HepG2 (cell line): Measurements from ENCODE around the gene DDX60. TPM values are rescaled to one million over a fixed set of nuclear protein-coding genes. Genes with fewer than 3 reads are reported as not detected.

Source experiments
- ATAC-seq: fragments of 200-7000 bp; cut with Tn5 transposase; 3 replicates; pipeline ENCODE4 v1.9.1; 2020; ENCODE audit warnings: mild to moderate bottlenecking, moderate library complexity
- BruUV-seq: library from RNA; stranded (reverse); fragments of 400-500 nt; replicated peaks from 2 replicates; lab custom pipeline; 2021; lab: Mats Ljungman, UMichigan
- CTCF ChIA-PET: fragments of 300-600 bp; formaldehyde crosslinking; extraction: SDS; loops from one replicate; lab custom pipeline; 2021; ENCODE audit warnings: low total read pairs, inconsistent platforms, low intra/inter-chr PET ratio; lab: Yijun Ruan, JAX
- POLR2A ChIA-PET: fragments of 350-600 bp; sonication (Branson Sonifier 250); formaldehyde crosslinking; loops from one replicate; lab custom pipeline; 2020; ENCODE audit warnings: antibody characterized with exemption, inconsistent platforms; lab: Yijun Ruan, JAX
- DNase-seq: peaks from one replicate; pipeline ENCODE4 v3.0.0-alpha.2; 2015; ENCODE audit warnings: low spot score
- FAIRE-seq: peaks from 3 replicates; lab custom pipeline; 2011; peaks lifted over from hg19 to GRCh38; lab: Jason Lieb, UNC
- H2AFZ ChIP-seq: one replicate; pipeline ENCODE4 v1.6.1; 2011; ENCODE audit warnings: low read length, inconsistent platforms
- H3K27ac ChIP-seq: fragments of 300-600 bp; 3 replicates; pipeline ENCODE4 v1.8.0; 2011; ENCODE audit warnings: mixed run types, mild to moderate bottlenecking, mixed read lengths, low read length, inconsistent platforms; ENCODE audit not compliant: insufficient read depth; ENCODE audit errors: extremely low read length
- H3K27me3 ChIP-seq, 2 experiments: fragments of 200-600 bp in 1 of 2; 2 replicates in 1 of 2; 3 replicates in 1 of 2; pipeline versions ENCODE4 v1.6.0 to v1.8.0; 2011; ENCODE audit warnings: low read length in 2 of 2, mild to moderate bottlenecking in 2 of 2, moderate library complexity in 2 of 2, inconsistent platforms in 1 of 2; ENCODE audit not compliant: insufficient read depth in 2 of 2, control insufficient read depth in 1 of 2
- H3K36me3 ChIP-seq, 2 experiments: fragments of 200-600 bp in 1 of 2; replicated peaks in 1 of 2; 2 replicates in 1 of 2; 3 replicates in 1 of 2; pipeline versions ENCODE4 v1.5.1 to v1.8.0; 2011; ENCODE audit warnings: low read length in 2 of 2, inconsistent platforms in 1 of 2; ENCODE audit not compliant: insufficient read depth in 2 of 2, control insufficient read depth in 1 of 2
- H3K4me1 ChIP-seq: 2 replicates; pipeline ENCODE4 v1.5.1; 2012; ENCODE audit warnings: low read length, inconsistent platforms; ENCODE audit not compliant: insufficient read depth
- H3K4me2 ChIP-seq: 2 replicates; pipeline ENCODE4 v1.6.0; 2011; ENCODE audit warnings: low read depth, low read length, inconsistent platforms
- H3K4me3 ChIP-seq, 3 experiments: fragments of 200-600 bp in 1 of 3; sonication (generic), shearing (Covaris generic) in 1 of 3; replicated peaks in 1 of 3; 2 replicates each; pipeline ENCODE4 v1.5.1; 2011 to 2016; ENCODE audit warnings: low read length in 3 of 3, inconsistent platforms in 2 of 3, low read depth in 2 of 3, mild to moderate bottlenecking in 2 of 3, control low read depth in 1 of 3, mixed read lengths in 1 of 3; ENCODE audit not compliant: insufficient read depth in 1 of 3
- H3K79me2 ChIP-seq: one replicate; pipeline ENCODE4 v1.6.1; 2011; ENCODE audit warnings: low read length, inconsistent platforms; ENCODE audit not compliant: insufficient read depth
- H3K9ac ChIP-seq: 2 replicates; pipeline ENCODE4 v1.6.0; 2011; ENCODE audit warnings: mild to moderate bottlenecking, low read depth, low read length, inconsistent platforms; ENCODE audit not compliant: insufficient read depth
- H3K9me3 ChIP-seq: 2 replicates; pipeline ENCODE4 v1.5.1; 2012; ENCODE audit warnings: mild to moderate bottlenecking, low read length
- H4K20me1 ChIP-seq: 2 replicates; pipeline ENCODE4 v1.6.0; 2011; ENCODE audit warnings: inconsistent platforms, mild to moderate bottlenecking, low read length, moderate library complexity; ENCODE audit not compliant: insufficient read depth
- ATAD3A ChIP-seq: sonication (generic); formaldehyde crosslinking; IDR thresholded peaks from 2 replicates; pipeline ENCODE4 v1.4.0; 2020; ENCODE audit warnings: missing genetic modification reagents
- HNRNPL ChIP-seq: fragments of 200-400 bp; formaldehyde crosslinking; IDR thresholded peaks from 2 replicates; pipeline ENCODE4 v1.6.1; 2017; ENCODE audit warnings: mild to moderate bottlenecking, low read depth, low read length
- KDM3A ChIP-seq: IDR thresholded peaks from 2 replicates; pipeline ENCODE4 v1.6.1; 2018; ENCODE audit warnings: low read depth, missing compliant biosample characterization
- MYNN ChIP-seq: sonication (generic); formaldehyde crosslinking; IDR thresholded peaks from 2 replicates; pipeline ENCODE4 v1.4.0; 2020; ENCODE audit warnings: mild to moderate bottlenecking, low read depth, missing genetic modification reagents
- PCBP2 ChIP-seq: fragments of 200-400 bp; formaldehyde crosslinking; optimal IDR thresholded peaks from 2 replicates; pipeline ENCODE3; 2018; ENCODE audit warnings: low read length, low read depth; ENCODE audit not compliant: poor library complexity, severe bottlenecking
- RBM22 ChIP-seq: fragments of 200-400 bp; formaldehyde crosslinking; optimal IDR thresholded peaks from 2 replicates; pipeline ENCODE3; 2017; ENCODE audit warnings: mild to moderate bottlenecking, low read length, moderate library complexity
- STAG1 ChIP-seq: sonication (generic); formaldehyde crosslinking; IDR thresholded peaks from 2 replicates; pipeline ENCODE4 v1.4.0; 2020; ENCODE audit warnings: missing genetic modification reagents
- XBP1 ChIP-seq: sonication (generic); formaldehyde crosslinking; IDR thresholded peaks from 2 replicates; pipeline ENCODE4 v1.5.0; 2020; ENCODE audit warnings: missing genetic modification reagents
- ZBTB7A ChIP-seq: sonication (generic); formaldehyde crosslinking; IDR thresholded peaks from 2 replicates; pipeline ENCODE4 v1.8.0; 2022; ENCODE audit warnings: mild to moderate bottlenecking, missing genetic modification reagents
- ZUFSP ChIP-seq: sonication (generic); formaldehyde crosslinking; IDR thresholded peaks from 2 replicates; pipeline ENCODE4 v1.9.0; 2021; ENCODE audit warnings: missing genetic modification reagents, mild to moderate bottlenecking, borderline replicate concordance
- WGBS: methylation state at CpG from one replicate; pipeline ENCODE4 v1.1.6; 2017; ENCODE audit warnings: low lambda C conversion rate; 5-methylcytosine and 5-hydroxymethylcytosine counted together
- in situ Hi-C: cut with HindIII; loops from 2 replicates; pipeline ENCODE4 v1.10.0; 2017; ENCODE audit warnings: low pct_unique_long_range_greater_than_20kb; ENCODE audit not compliant: extremely low pct_ligation_motif_present
- intact Hi-C: fragments of 100-400 bp; cut with micrococcal nuclease; formaldehyde crosslinking; loops from one replicate; pipeline ENCODE4 v1.10.0; 2022; ENCODE audit not compliant: unreplicated experiment
- polyA plus RNA-seq, 8 experiments: library from polyadenylated mRNA; depleted of rRNA in 3 of 8; stranded (reverse) in 7 of 8; unstranded in 1 of 8; fragments of >200 nt; fragmentation: Illumina TruSeq in 4 of 8; extraction: Trizol in 4 of 8; gene quantifications; 2 replicates each; pipeline versions ENCODE4 v1.2.1 to v1.2.3, GENCODE V29; 2011 to 2016; ENCODE audit warnings: low read depth in 4 of 8, missing spikeins in 1 of 8, mixed read lengths in 1 of 8; ENCODE audit not compliant: insufficient read depth in 1 of 8
- total RNA-seq, 5 experiments: library from RNA; depleted of rRNA; stranded (reverse); fragments of >200 nt; fragmentation: Illumina TruSeq; extraction: Trizol; gene quantifications; 2 replicates each; pipeline ENCODE4 v1.2.3, GENCODE V29; 2016; ENCODE audit warnings: low read depth in 1 of 5

The DDX60 gene
- total and polyA plus RNA-seq, 2 of the 13 experiments (the other 11 are each of a cell fraction or from before 2014, with no cell fraction given) = 0.35 TPM; not detected in 1

GRCh38 chr4:168367065-168367464 is 48.5 kb upstream of the DDX60 start:
- Histone ChIP-seq H3K79me2 (no peaks in the 10 kb centered on the region), H3K36me3 (no peaks in the 10 kb centered on the region), H4K20me1 (no peaks in the 10 kb centered on the region), H3K27ac (no peak overlapping the region), H3K9me3 (no peaks in the 10 kb centered on the region), H3K4me1 (no peaks in the 10 kb centered on the region), H3K4me3 (no peak overlapping the region), H2AFZ (no peak overlapping the region), H3K9ac (no peak overlapping the region), H3K27me3 (no peaks in the 10 kb centered on the region), H3K4me2 (no peak overlapping the region)
- BruUV-seq = no TSS peak
- ChIA-PET CTCF (no interaction called here), POLR2A (no interaction called here)
- ATAC-seq (no peak), DNase-seq (no peak), FAIRE-seq (no peak)
- WGBS = 4% methylated on average over 3 of the region's 3 CpGs
- TF ChIP-seq XBP1 (no peak), PCBP2 (no peak), STAG1 (no peak), KDM3A (CRISPR knock-in tag) (no peak), ZBTB7A (CRISPR knock-in tag) (no peak), HNRNPL (no peak), ZUFSP (CRISPR knock-in tag) (no peak), ATAD3A (CRISPR knock-in tag) (no peak), RBM22 (no peak), MYNN (no peak)
- intact Hi-C loops (no loop called here), in situ Hi-C loops (no loop called here)
